Ishikawa (cell line): ENCODE measurements around the gene LIMK2.

Source experiments
- CEBPB ChIP-seq: IDR thresholded peaks from 2 replicates; pipeline ENCODE4 v1.6.1; 2012
- CREB1 ChIP-seq: IDR thresholded peaks from 2 replicates; pipeline ENCODE4 v1.6.1; 2012; ENCODE audit warnings: low read depth
- EGR1 ChIP-seq: IDR thresholded peaks from 2 replicates; pipeline ENCODE4 v1.6.1; 2012
- EP300 ChIP-seq: IDR thresholded peaks from 2 replicates; pipeline ENCODE4 v1.6.1; 2012; ENCODE audit warnings: borderline replicate concordance
- FOXM1 ChIP-seq: IDR thresholded peaks from 2 replicates; pipeline ENCODE4 v1.6.1; 2012; ENCODE audit warnings: low read depth, borderline replicate concordance
- NFIC ChIP-seq: IDR thresholded peaks from 2 replicates; pipeline ENCODE4 v1.6.1; 2012
- RAD21 ChIP-seq: IDR thresholded peaks from 2 replicates; pipeline ENCODE4 v1.6.1; 2012; ENCODE audit warnings: low read depth
- TAF1 ChIP-seq: IDR thresholded peaks from 2 replicates; pipeline ENCODE4 v1.6.1; 2012; ENCODE audit warnings: low read depth, mild to moderate bottlenecking
- TCF12 ChIP-seq: IDR thresholded peaks from 2 replicates; pipeline ENCODE4 v1.6.1; 2012; ENCODE audit warnings: low read depth
- TEAD4 ChIP-seq: IDR thresholded peaks from 2 replicates; pipeline ENCODE4 v1.6.1; 2012
- YY1 ChIP-seq: IDR thresholded peaks from 2 replicates; pipeline ENCODE4 v1.6.1; 2012; ENCODE audit warnings: low read depth
- ZBTB7A ChIP-seq: IDR thresholded peaks from 2 replicates; pipeline ENCODE4 v1.6.1; 2012; ENCODE audit warnings: low read depth
- TF ChIP-seq, protein P1 (sequence below): IDR thresholded peaks from 2 replicates; pipeline ENCODE4 v1.6.1; 2012
- TF ChIP-seq, protein P2 (sequence below): IDR thresholded peaks from 2 replicates; pipeline ENCODE4 v1.6.1; 2012
- TF ChIP-seq, protein P3 (sequence below): IDR thresholded peaks from 2 replicates; pipeline ENCODE4 v1.6.1; 2012; ENCODE audit warnings: low read depth, mild to moderate bottlenecking

The LIMK2 gene

DNA sequence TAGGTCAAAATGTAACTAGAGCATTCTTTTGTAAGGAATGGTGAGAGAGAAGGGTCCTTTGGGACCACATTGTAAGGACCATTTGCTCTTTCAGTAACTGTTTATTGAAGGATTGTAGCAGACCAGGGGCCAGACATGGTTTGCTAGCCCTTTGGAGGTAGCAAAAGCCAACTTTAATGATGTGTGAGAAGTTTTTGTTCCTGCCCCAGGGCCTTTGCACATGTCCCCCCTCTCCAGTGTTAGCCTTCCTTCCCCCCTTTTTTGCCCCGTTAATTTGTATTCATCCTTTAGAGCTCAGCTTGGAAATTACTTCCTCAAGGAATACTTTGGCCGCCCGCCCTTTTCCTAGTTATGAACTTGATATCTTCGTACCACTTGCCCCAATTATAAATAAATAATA lies 9.0 kb downstream of the LIMK2 start:
- TF ChIP-seq, protein P1, sequence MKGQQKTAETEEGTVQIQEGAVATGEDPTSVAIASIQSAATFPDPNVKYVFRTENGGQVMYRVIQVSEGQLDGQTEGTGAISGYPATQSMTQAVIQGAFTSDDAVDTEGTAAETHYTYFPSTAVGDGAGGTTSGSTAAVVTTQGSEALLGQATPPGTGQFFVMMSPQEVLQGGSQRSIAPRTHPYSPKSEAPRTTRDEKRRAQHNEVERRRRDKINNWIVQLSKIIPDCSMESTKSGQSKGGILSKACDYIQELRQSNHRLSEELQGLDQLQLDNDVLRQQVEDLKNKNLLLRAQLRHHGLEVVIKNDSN, result no peak
- TF ChIP-seq RAD21, result no peak
- no peak for TF ChIP-seq YY1
- no peak for TF ChIP-seq FOXM1

DNA sequence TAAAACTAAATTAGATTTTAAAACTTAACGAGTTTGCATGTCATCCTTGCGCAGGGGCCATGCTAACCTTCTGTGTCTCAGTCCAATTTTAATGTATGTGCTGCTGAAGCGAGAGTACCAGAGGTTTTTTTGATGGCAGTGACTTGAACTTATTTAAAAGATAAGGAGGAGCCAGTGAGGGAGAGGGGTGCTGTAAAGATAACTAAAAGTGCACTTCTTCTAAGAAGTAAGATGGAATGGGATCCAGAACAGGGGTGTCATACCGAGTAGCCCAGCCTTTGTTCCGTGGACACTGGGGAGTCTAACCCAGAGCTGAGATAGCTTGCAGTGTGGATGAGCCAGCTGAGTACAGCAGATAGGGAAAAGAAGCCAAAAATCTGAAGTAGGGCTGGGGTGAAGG lies 10.6 kb downstream of the LIMK2 start:
- TF ChIP-seq TCF12 (no peak), FOXM1 (no peak), ZBTB7A (no peak), TEAD4 (no peak), NFIC (no peak), CREB1 (no peak), CEBPB (no peak), RAD21 (no peak), TAF1 (no peak), EGR1 (no peak), YY1 (no peak), EP300 (no peak)
- TF ChIP-seq, protein P1, result no peak
- TF ChIP-seq, protein P2, sequence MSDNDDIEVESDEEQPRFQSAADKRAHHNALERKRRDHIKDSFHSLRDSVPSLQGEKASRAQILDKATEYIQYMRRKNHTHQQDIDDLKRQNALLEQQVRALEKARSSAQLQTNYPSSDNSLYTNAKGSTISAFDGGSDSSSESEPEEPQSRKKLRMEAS, result no peak
- TF ChIP-seq, protein P3, sequence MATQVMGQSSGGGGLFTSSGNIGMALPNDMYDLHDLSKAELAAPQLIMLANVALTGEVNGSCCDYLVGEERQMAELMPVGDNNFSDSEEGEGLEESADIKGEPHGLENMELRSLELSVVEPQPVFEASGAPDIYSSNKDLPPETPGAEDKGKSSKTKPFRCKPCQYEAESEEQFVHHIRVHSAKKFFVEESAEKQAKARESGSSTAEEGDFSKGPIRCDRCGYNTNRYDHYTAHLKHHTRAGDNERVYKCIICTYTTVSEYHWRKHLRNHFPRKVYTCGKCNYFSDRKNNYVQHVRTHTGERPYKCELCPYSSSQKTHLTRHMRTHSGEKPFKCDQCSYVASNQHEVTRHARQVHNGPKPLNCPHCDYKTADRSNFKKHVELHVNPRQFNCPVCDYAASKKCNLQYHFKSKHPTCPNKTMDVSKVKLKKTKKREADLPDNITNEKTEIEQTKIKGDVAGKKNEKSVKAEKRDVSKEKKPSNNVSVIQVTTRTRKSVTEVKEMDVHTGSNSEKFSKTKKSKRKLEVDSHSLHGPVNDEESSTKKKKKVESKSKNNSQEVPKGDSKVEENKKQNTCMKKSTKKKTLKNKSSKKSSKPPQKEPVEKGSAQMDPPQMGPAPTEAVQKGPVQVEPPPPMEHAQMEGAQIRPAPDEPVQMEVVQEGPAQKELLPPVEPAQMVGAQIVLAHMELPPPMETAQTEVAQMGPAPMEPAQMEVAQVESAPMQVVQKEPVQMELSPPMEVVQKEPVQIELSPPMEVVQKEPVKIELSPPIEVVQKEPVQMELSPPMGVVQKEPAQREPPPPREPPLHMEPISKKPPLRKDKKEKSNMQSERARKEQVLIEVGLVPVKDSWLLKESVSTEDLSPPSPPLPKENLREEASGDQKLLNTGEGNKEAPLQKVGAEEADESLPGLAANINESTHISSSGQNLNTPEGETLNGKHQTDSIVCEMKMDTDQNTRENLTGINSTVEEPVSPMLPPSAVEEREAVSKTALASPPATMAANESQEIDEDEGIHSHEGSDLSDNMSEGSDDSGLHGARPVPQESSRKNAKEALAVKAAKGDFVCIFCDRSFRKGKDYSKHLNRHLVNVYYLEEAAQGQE, result no peak

DNA sequence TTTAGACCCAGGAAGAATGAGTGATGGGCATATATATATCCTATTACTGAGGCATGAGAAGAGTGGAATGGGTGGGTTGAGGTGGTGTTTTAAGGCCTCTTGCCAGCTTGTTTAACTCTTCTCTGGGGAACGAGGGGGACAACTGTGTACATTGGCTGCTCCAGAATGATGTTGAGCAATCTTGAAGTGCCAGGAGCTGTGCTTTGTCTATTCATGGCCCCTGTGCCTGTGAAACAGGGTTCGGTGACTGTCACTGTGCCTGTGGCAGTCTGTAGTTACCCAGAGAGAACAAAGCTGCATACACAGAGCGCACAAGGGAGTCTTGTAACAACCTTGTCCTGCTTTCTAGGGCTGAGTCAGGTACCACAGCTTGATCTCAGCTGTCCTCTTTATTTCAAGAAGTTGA lies 11.7 kb downstream of the LIMK2 start:
- TF ChIP-seq TAF1, result no peak
- TF ChIP-seq, protein P3, result no peak

DNA sequence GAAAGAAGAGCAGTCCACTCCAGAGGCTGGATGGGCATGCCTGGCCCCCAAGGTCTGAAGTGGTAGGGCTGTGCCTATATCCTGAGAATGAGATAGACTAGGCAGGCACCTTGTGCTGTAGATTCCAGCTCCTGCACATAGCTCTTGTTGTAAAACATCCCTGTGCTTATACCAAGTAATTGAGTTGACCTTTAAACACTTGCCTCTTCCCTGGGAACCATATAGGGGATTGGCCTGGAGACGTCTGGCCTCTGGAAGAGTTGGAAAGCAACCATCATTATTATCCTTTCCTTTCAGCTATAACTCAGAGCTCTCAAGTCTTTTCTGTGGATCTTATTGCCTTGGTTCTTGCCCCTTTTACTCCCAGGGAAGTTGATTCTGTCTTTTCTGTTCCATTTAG lies 15.1 kb downstream of the LIMK2 start:
- TF ChIP-seq YY1 (no peak), CREB1 (no peak), TCF12 (no peak), RAD21 (no peak), ZBTB7A (no peak), TAF1 (no peak), EP300 (no peak), NFIC (no peak), EGR1 (no peak), FOXM1 (no peak)
- TF ChIP-seq, protein P2, result no peak
- TF ChIP-seq, protein P3, result no peak

DNA sequence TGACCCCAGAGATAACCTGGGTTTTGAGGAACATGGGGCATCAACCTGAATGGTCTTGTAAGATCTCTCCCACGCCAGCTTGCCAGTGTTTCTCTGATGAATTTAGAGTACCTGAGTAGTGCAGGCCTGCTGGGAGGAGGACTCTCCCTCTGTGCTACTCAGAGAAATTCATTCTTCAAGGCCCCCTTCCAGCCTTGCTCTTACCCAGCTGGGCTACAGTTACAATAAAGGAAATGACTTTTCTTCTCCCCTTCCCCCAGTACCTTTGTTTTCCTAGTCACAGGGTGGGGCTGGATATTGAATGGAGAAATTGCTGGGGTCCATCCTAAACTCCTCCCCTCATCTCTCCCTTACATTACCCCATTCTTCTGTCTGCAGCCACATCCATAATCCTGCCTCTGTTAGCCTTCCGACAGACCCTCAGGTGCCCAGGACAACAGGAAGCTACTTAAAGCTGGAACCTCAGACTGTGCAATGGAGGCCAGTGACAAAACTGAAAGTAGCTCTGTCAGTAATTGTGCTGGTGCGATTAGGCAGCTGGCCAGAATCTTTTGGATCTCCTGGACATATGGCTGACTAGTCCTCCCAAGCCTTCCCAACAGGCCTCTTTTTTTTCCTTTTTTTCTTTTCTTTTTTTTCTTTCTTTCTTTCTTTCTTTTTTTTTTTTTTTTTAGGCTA lies 17.4 kb downstream of the LIMK2 start:
- TF ChIP-seq, protein P3, result no peak
- TF ChIP-seq TEAD4 (no peak), NFIC (no peak), ZBTB7A (no peak), FOXM1 (no peak), CEBPB (no peak), EGR1 (no peak), RAD21 (no peak), TCF12 (no peak), CREB1 (no peak), EP300 (no peak), YY1 (no peak), TAF1 (no peak)
- TF ChIP-seq, protein P1, result no peak
- TF ChIP-seq, protein P2, result no peak
